H4 (cell line): ENCODE results near the gene CCDC102B. TPM values are rescaled to one million over a fixed set of nuclear protein-coding genes. Genes with fewer than 3 reads are reported as not detected.

Source experiments
- DNase-seq: peaks from one replicate; pipeline ENCODE4 v3.0.0-alpha.2; 2015; ENCODE audit warnings: low spot score
- total RNA-seq: library from RNA; depleted of rRNA; stranded (reverse); fragments of >200 nt; shearing (Covaris generic); gene quantifications from 2 replicates; pipeline ENCODE4 v1.2.3, GENCODE V29; 2014; rRNA removed

CCDC102B gene
- total RNA-seq, 1 experiment from 2014 or later, result 11.0 TPM

DNA sequence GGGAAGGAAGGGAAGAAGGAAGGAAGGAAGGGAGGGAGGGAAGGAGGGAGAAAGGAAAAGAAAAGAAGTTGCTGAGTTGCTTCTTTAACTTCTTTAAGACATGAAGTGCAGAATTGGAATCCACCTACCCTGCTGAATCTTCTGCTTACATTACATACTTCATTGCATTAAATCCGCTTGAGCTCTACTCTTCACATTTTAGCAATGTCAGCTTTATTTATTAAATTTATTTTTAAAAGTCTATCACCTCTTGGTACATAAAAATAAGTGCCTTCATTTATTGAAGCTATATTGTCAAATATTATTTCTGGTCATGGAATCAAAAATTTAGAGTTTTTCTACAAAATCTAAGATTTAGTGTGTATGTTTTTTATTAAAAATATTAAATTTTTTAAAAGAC, 284.6 kb downstream of the CCDC102B start:
- no peak for DNase-seq

- no peak for DNase-seq
Observed at GRCh38 chr18:69085951-69086350, 288.1 kb downstream of the CCDC102B start.

DNA sequence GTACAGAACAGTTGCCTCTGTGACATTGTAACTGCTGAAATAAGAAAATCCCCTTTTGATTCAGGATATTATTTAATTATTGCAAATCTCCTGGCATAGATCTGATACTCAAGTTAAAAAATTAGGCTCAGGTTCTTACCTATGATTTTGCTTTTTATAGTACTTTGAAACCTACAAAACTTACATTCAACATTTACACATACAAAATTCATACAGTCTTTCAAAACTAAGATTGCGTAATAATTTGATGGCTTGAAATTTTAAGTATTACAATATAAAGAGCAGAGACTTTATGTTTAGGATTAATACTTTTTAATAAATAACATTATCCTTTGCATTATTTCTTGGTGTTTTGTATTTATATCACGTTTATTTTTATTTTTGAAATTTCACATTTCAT, 291.1 kb downstream of the CCDC102B start:
- DNase-seq, result no peak

DNA sequence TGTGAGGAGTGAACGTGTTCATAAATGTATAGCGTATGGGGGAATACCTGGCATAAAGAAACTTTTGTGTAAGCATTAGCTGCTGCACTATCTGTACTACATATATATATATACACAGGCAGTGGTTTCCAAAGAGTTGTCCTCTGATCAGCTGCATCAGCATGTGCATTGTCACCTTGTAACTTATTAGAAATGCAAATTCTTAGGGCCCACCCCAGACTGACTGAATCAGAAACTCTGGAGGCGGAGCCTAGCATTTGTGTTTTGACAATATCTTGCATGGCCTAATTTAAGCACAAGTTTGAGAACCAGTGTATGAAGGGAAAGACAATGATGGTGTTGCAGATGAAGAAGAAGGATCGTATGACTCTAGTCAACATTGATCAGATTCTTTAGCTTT, 299.5 kb downstream of the CCDC102B start:
- DNase-seq, result no peak

GRCh38 chr18:69102959-69103358, 305.1 kb downstream of the CCDC102B start:
- no peak for DNase-seq

Other genes starting within 250 kb of the CCDC102B start
- gene TMX3, start 83.0 kb upstream of the CCDC102B start, total RNA-seq, result 60.4 and 62.4 TPM in 2 replicates